Measurements from ENCODE around the gene SPINK2.

SPINK2 gene, protein sequence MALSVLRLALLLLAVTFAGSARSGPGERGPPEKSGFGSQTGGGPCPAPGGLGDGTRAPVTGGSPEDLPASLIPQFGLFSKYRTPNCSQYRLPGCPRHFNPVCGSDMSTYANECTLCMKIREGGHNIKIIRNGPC

DNA sequence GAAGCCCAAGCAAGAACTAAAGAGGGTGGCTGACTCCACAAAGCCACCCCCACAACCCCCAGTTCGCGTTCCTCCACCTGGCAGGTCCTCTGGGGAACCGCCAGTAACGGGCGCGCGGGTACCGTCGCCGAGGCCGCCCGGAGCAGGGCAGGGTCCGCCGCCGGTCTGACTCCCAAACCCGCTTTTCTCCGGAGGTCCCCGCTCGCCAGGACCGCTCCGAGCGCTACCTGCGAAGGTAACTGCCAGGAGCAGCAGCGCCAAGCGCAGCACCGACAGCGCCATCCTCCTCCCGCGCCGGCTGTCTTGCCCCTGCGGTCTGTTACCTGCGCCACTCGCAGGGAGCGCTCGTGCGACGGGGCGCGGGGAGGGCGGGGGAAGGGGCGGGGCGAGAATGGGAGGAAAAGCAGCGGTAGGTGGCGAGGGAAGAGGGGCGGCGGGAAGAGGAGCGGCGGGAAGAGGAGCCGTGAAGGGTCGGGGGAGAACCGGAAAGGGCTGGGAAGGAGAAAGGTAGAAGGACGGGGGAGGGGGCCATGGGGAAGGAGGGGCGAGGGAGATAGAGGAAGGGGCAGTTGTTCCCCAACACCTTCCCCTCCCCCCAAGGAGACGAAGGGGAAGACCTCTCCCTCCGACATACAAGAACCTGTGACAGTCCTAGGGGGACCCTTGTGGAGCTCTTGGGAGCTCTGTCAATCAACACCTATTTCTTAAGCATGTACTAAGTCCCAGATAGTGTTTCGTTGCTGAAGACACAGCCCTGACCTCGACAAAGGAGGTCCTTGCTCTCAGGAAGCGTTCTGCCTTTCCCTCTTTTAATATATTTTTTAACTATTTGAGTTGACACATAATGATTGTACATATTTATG lies at the start of gene SPINK2:
TSS of gene SPINK2 (minus strand) at position 321 of the 863 bp plus-strand sequence. CDS start at position 282, 39 bp downstream.
- peak within 1 kb of the TSS; percentile 16 to 34 for H3K4me3 ChIP-seq
- H3K36me3 ChIP-seq = no peaks in the 10 kb centered on the region
- H3K27ac ChIP-seq = no peak within 1 kb of the TSS
- no peaks in the 10 kb centered on the region for H3K9me3 ChIP-seq
- no peak for DNase-seq
- intact Hi-C loops (cut with DNase I; ENCODE audit: low total_unique reads) = no loop called here
- H3K27me3 ChIP-seq = peaks cover 0 to 24% of the 10 kb centered on the region in 2 donors
- H3K4me1 ChIP-seq = peaks cover 0 to 10% (median 8%) of the 10 kb centered on the region in 4 donors
- TF ChIP-seq, protein P1, sequence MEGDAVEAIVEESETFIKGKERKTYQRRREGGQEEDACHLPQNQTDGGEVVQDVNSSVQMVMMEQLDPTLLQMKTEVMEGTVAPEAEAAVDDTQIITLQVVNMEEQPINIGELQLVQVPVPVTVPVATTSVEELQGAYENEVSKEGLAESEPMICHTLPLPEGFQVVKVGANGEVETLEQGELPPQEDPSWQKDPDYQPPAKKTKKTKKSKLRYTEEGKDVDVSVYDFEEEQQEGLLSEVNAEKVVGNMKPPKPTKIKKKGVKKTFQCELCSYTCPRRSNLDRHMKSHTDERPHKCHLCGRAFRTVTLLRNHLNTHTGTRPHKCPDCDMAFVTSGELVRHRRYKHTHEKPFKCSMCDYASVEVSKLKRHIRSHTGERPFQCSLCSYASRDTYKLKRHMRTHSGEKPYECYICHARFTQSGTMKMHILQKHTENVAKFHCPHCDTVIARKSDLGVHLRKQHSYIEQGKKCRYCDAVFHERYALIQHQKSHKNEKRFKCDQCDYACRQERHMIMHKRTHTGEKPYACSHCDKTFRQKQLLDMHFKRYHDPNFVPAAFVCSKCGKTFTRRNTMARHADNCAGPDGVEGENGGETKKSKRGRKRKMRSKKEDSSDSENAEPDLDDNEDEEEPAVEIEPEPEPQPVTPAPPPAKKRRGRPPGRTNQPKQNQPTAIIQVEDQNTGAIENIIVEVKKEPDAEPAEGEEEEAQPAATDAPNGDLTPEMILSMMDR (IDR thresholded peaks at IDR 0.05) = no peak

DNA sequence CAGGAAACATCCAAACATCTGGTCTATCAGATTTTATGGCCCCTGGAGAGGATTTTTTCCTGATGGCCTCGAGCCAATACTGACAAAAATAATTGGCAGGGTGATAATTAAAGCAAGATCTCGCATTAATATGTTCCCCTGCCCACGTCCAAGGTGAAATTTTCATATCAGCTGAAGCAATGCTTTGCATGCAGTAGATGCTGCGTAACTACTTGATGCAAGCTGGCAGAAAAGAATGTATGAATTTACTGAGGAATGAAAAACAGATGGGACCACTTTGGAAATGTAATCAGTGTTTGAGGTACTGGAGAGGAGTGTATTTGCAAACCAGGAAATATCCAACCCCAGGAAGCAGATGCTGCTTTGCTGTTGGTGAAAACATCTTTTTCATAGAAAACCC lies 49.4 kb upstream of the SPINK2 start:
- H3K36me3 ChIP-seq = no peaks in the 10 kb centered on the region
- no peak overlapping the region for H3K4me3 ChIP-seq
- intact Hi-C loops (cut with DNase I; ENCODE audit: low total_unique reads) = no loop called here
- no peak overlapping the region for H3K27ac ChIP-seq
- no peaks in the 10 kb centered on the region for H3K27me3 ChIP-seq
- DNase-seq = no peak
- H3K4me1 ChIP-seq = no peaks in the 10 kb centered on the region
- TF ChIP-seq, protein P1 (IDR thresholded peaks at IDR 0.05) = no peak
- no peaks in the 10 kb centered on the region for H3K9me3 ChIP-seq

DNA sequence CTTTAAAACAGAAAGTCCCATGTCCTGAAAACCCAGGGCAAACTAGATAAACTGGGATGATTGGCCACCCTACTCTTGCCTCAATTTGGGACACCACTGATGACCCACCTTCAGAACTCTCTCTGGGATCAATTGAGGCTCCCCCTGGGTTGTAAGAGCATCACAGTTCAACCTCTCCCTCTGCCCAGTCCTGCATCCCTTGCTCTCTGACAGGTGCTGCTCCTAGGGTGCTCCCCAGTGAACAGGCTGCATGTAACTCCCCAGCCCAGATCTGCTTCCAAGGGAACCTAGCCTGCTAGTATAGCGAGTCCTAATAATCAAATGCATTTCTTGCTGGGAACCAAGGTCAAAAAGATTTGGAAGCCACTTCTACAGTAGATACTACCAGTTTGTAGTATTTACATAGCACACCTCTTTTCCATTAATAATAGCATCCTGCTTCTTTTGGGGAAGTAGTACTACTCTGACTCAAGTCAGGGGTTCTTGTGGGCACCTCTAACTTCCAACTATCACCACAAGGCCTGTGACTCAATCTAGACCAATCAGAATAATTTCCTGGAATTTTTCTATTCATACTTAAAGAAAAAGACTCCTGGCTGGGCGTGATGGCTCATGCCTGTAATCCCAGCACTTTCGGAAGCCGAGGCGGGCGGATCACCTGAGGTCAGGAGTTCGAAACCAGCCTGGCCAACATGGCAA lies 42.1 kb upstream of the SPINK2 start:
- no peak for DNase-seq
- Histone ChIP-seq H3K27me3 (no peaks in the 10 kb centered on the region), H3K36me3 (no peaks in the 10 kb centered on the region), H3K27ac (no peak overlapping the region), H3K4me1 (peaks cover 0 to under 1% (median 0%) of the 10 kb centered on the region in 4 donors), H3K9me3 (no peaks in the 10 kb centered on the region), H3K4me3 (no peak overlapping the region)
- TF ChIP-seq, protein P1 (IDR thresholded peaks at IDR 0.05) = no peak
- intact Hi-C loops (cut with DNase I; ENCODE audit: low total_unique reads) = no loop called here

DNA sequence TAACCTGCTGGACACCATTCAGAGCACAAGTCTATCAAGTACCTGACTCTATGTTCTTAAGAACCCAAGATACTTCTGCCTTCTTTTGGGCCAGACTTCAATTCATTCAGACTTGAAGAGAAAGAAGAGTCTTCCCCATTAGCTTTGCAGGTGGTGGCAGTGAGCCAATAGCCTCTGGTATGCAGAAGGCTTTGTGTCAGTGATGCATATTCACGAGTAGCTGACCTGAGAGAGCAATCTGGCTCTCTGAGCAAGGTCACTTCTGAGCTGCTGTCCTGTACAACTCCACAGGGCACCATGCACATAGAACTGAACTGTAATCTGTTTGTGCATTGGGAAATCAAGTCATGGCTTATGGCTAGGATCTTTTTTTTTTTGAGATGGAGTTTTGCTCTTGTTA lies 39.9 kb upstream of the SPINK2 start:
- H3K4me1 ChIP-seq = peaks cover 0 to 21% (median 14%) of the 10 kb centered on the region in 4 donors
- DNase-seq = no peak
- H3K36me3 ChIP-seq = no peaks in the 10 kb centered on the region
- no peaks in the 10 kb centered on the region for H3K27me3 ChIP-seq
- TF ChIP-seq, protein P1 (IDR thresholded peaks at IDR 0.05) = no peak
- H3K27ac ChIP-seq = no peak overlapping the region
- no peak overlapping the region for H3K4me3 ChIP-seq
- H3K9me3 ChIP-seq = no peaks in the 10 kb centered on the region
- intact Hi-C loops (cut with DNase I; ENCODE audit: low total_unique reads) = no loop called here

DNA sequence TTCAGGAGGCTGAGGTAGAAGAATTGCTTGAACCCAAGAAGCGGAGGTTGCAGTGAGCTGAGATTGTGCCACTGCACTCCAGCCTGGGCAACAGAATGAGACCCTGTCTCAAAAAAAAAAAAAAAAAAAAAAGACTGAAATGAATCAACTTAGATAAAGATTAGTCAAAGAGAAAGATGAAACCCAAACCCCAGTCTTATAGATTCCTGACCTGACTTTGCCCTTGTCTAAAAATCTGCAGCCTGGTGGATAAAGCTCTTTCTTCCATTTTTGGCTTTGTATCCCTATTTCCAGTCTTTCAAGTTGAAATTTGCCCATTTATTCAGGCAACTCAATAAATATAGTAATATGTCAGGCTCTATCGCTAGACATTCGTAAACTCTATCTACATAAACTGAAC lies 39.3 kb upstream of the SPINK2 start:
- Histone ChIP-seq H3K27ac (no peak overlapping the region), H3K36me3 (no peaks in the 10 kb centered on the region), H3K4me1 (peaks cover 0 to 21% (median 15%) of the 10 kb centered on the region in 4 donors), H3K27me3 (no peaks in the 10 kb centered on the region), H3K9me3 (no peaks in the 10 kb centered on the region), H3K4me3 (no peak overlapping the region)
- TF ChIP-seq, protein P1 (IDR thresholded peaks at IDR 0.05) = no peak
- DNase-seq = no peak
- intact Hi-C loops (cut with DNase I; ENCODE audit: low total_unique reads) = no loop called here

Data from tibial artery (tissue), 4 donors.